Measurements from ENCODE around the gene CHFR.

Gene CHFR

DNA sequence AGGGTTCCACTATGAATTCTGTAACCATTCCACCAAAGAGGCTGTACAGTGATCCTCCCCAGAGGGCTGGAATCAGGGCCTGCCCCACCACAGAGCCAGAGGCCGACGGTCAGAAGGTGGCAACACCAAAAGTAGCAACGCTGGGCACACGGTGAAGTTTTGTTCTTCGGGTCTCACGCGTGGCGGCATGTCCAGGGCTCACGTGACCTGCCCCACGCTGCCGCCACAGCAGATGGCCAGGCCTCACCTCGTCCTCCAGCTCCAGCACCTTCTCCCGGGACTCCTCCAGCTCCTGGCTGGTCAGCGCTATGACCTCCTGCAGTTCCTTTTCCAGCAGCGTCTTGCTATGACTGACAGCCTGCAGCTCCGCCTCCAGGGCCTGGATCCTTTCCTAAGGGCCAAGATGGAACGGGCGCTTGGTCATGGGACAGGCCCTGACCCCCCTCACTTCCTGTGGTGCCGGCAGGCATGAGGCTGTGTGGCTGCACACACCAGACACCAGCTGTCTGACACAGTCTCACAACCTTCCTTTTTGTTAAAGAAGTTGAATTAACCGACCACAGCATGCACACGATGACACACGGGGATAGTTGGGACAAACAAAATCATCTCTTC is 103.4 kb downstream of the CHFR start:
- H2BK120ac ChIP-seq (ENCODE audit: low read depth, low read length), result no peak overlapping the region
- no peak overlapping the region for H3K9ac ChIP-seq (ENCODE audit: low read length)
- H3K23ac ChIP-seq (ENCODE audit: low read length in 2 of 2), result no peak overlapping the region
- peaks cover 78 to 87% of the 10 kb centered on the region in 2 experiments for H3K36me3 ChIP-seq (ENCODE audit: control insufficient read depth in 1 of 2, insufficient read depth in 2 of 2, low read depth in 1 of 2, low read length in 2 of 2)
- H3K4me1 ChIP-seq (ENCODE audit: control insufficient read depth, insufficient read depth, low read depth, low read length), result no peaks in the 10 kb centered on the region
- peak; percentile 24 for DNase-seq
- no peak overlapping the region for H3K18ac ChIP-seq (ENCODE audit: low read depth in 1 of 2, low read length in 2 of 2)
- no peak overlapping the region for H3K4me2 ChIP-seq (ENCODE audit: low read length, poor library complexity, severe bottlenecking)
- H3K27ac ChIP-seq (ENCODE audit: low read length, poor library complexity, severe bottlenecking), result no peak overlapping the region
- no peaks in the 10 kb centered on the region for H3K27me3 ChIP-seq (ENCODE audit: control insufficient read depth in 1 of 2, insufficient read depth in 1 of 2, low read length in 2 of 2)
- no peak overlapping the region for H3K14ac ChIP-seq (ENCODE audit: low read length in 2 of 2)
- no peak overlapping the region for H3K4ac ChIP-seq (ENCODE audit: low read depth in 1 of 2, low read length in 2 of 2)
- peaks cover 41% of the 10 kb centered on the region for H3K79me1 ChIP-seq (replicated peaks; ENCODE audit: low read length, poor library complexity, severe bottlenecking)
- WGBS, result 88% methylated on average over 22 of the region's 22 CpGs
- no peaks in the 10 kb centered on the region for H3K9me3 ChIP-seq (ENCODE audit: control insufficient read depth, low read length)
- H4K8ac ChIP-seq (ENCODE audit: low read length), result no peak overlapping the region
- no peak overlapping the region for H4K91ac ChIP-seq (ENCODE audit: low read length)
- H2AK5ac ChIP-seq (ENCODE audit: low read length, severe bottlenecking), result no peak overlapping the region
- no peak overlapping the region for H2BK15ac ChIP-seq (ENCODE audit: low read depth, poor library complexity, severe bottlenecking)
- H2BK5ac ChIP-seq (ENCODE audit: low read depth, low read length, poor library complexity, severe bottlenecking), result no peak overlapping the region
- no peak overlapping the region for H2BK12ac ChIP-seq (ENCODE audit: low read length in 2 of 2)
- no peak overlapping the region for H3K4me3 ChIP-seq (ENCODE audit: insufficient read depth in 1 of 2, low read depth in 1 of 2, low read length in 2 of 2)
- H2AFZ ChIP-seq (ENCODE audit: low read depth, low read length), result no peak overlapping the region

Data from mesenchymal stem cell (in vitro differentiated cells and primary cell).